MCF 10A (cell line): Measurements from ENCODE around the gene SAPCD1. TPM values are rescaled to one million over a fixed set of nuclear protein-coding genes. Genes with fewer than 3 reads are reported as not detected.

Experiments used
- BruUV-seq: library from RNA; stranded (reverse); fragments of 400-500 nt; replicated peaks from 2 replicates; lab custom pipeline; 2021; lab: Mats Ljungman, UMichigan
- CTCF ChIA-PET: fragments of 300-600 bp; sonication (Branson Sonifier 250); formaldehyde crosslinking; extraction: SDS; loops from one replicate; lab custom pipeline; 2021; ENCODE audit warnings: antibody characterized with exemption, inconsistent platforms; lab: Yijun Ruan, JAX
- POLR2A ChIA-PET: fragments of 300-600, 350-650 bp; sonication (Branson Sonifier 250); formaldehyde crosslinking; extraction: SDS; loops from one replicate; lab custom pipeline; 2020; ENCODE audit warnings: antibody characterized with exemption, inconsistent platforms; lab: Yijun Ruan, JAX
- DNase-seq: peaks from one replicate; pipeline ENCODE4 v3.0.0-alpha.2; 2018; ENCODE audit not compliant: unreplicated experiment
- H3K27ac Mint-ChIP-seq: one replicate; pipeline ENCODE4 v1.8.0; 2022; ENCODE audit warnings: mild to moderate bottlenecking, low read depth, mixed read lengths; ENCODE audit not compliant: unreplicated experiment
- H3K27me3 Mint-ChIP-seq: one replicate; pipeline ENCODE4 v1.8.0; 2022; ENCODE audit warnings: mixed read lengths; ENCODE audit not compliant: insufficient read depth, unreplicated experiment
- H3K36me3 Mint-ChIP-seq: one replicate; pipeline ENCODE4 v1.8.0; 2022; ENCODE audit warnings: mild to moderate bottlenecking, moderate library complexity, mixed read lengths; ENCODE audit not compliant: insufficient read depth, unreplicated experiment
- H3K4me1 Mint-ChIP-seq: one replicate; pipeline ENCODE4 v1.8.0; 2022; ENCODE audit warnings: mixed read lengths; ENCODE audit not compliant: insufficient read depth, unreplicated experiment
- H3K4me3 Mint-ChIP-seq: one replicate; pipeline ENCODE4 v1.8.0; 2022; ENCODE audit warnings: mild to moderate bottlenecking, moderate library complexity, mixed read lengths; ENCODE audit not compliant: unreplicated experiment
- H3K9me3 Mint-ChIP-seq: one replicate; pipeline ENCODE4 v1.8.0; 2022; ENCODE audit warnings: mixed read lengths; ENCODE audit not compliant: unreplicated experiment
- CTCF ChIP-seq: fragments of 200-600 bp; IDR thresholded peaks from one replicate; pipeline ENCODE4 v1.8.0; 2022; ENCODE audit warnings: antibody characterized with exemption, mild to moderate bottlenecking; ENCODE audit not compliant: unreplicated experiment
- intact Hi-C: fragments of 100-400 bp; cut with micrococcal nuclease; formaldehyde crosslinking; loops from 2 replicates; pipeline ENCODE4 v1.14.1; 2022
- total RNA-seq: library from RNA; stranded (reverse); gene quantifications from 2 replicates; pipeline ENCODE4 v1.2.3, GENCODE V29; 2022

Gene SAPCD1
- total RNA-seq, 1 experiment from 2014 or later, result 5.1 TPM

GRCh38 chr6:31761343-31761742 is 1.1 kb upstream of the SAPCD1 start:
- ChIA-PET POLR2A (no interaction called here), CTCF (no interaction called here)
- no peak overlapping the region for H3K27ac Mint-ChIP-seq
- no peaks in the 10 kb centered on the region for H3K27me3 Mint-ChIP-seq
- peaks cover 4% of the 10 kb centered on the region for H3K36me3 Mint-ChIP-seq
- no peak for TF ChIP-seq CTCF
- no peaks in the 10 kb centered on the region for H3K4me1 Mint-ChIP-seq
- H3K4me3 Mint-ChIP-seq, result no peak overlapping the region
- no peak for DNase-seq
- no peaks in the 10 kb centered on the region for H3K9me3 Mint-ChIP-seq
- intact Hi-C loops, result no loop called here
- no TSS peak for BruUV-seq

GRCh38 chr6:31762878-31763618 is 592 bp downstream of the SAPCD1 start:
- ChIA-PET POLR2A (interaction anchor here (1.1 kb wide), 1 partner anchor 10 kb away, joined by 3 read pairs; no protein-coding TSS in a partner anchor), CTCF (interaction anchor here (0.7 to 1.2 kb wide), 3 partner anchors 28 to 988 kb away, joined by 3 to 4 read pairs (median 3); no protein-coding TSS in a partner anchor)
- no peaks in the 10 kb centered on the region for H3K9me3 Mint-ChIP-seq
- intact Hi-C loops, result no loop called here
- no peaks in the 10 kb centered on the region for H3K36me3 Mint-ChIP-seq
- DNase-seq, result no peak
- no peak overlapping the region for H3K4me3 Mint-ChIP-seq
- H3K27me3 Mint-ChIP-seq, result no peaks in the 10 kb centered on the region
- no TSS peak for BruUV-seq
- no peaks in the 10 kb centered on the region for H3K4me1 Mint-ChIP-seq
- no peak overlapping the region for H3K27ac Mint-ChIP-seq
- TF ChIP-seq CTCF, result no peak

- no peaks in the 10 kb centered on the region for H3K36me3 Mint-ChIP-seq
- BruUV-seq, result no TSS peak
- H3K4me1 Mint-ChIP-seq, result no peaks in the 10 kb centered on the region
- DNase-seq, result peak; percentile 26
- no peak for TF ChIP-seq CTCF
- POLR2A ChIA-PET, result interaction anchor here (1.1 kb wide), 1 partner anchor 11 kb away, joined by 3 read pairs; no protein-coding TSS in a partner anchor
- no peak overlapping the region for H3K4me3 Mint-ChIP-seq
- H3K27ac Mint-ChIP-seq, result no peak overlapping the region
- H3K27me3 Mint-ChIP-seq, result no peaks in the 10 kb centered on the region
- H3K9me3 Mint-ChIP-seq, result no peaks in the 10 kb centered on the region
- CTCF ChIA-PET, result interaction anchor here (0.7 to 1.2 kb wide), 3 partner anchors 27 to 987 kb away, joined by 3 to 4 read pairs (median 3); no protein-coding TSS in a partner anchor
- intact Hi-C loops, result no loop called here
Measured at GRCh38 chr6:31763619-31763940, 1.1 kb downstream of the SAPCD1 start.

- POLR2A ChIA-PET, result interaction anchor here (1.1 kb wide), 1 partner anchor 11 kb away, joined by 3 read pairs; no protein-coding TSS in a partner anchor
- Mint-ChIP-seq H3K4me3 (no peak overlapping the region), H3K27me3 (no peaks in the 10 kb centered on the region), H3K36me3 (no peaks in the 10 kb centered on the region), H3K9me3 (no peaks in the 10 kb centered on the region), H3K27ac (no peak overlapping the region), H3K4me1 (no peaks in the 10 kb centered on the region)
- CTCF ChIA-PET, result no interaction called here
- intact Hi-C loops, result no loop called here
- no peak for TF ChIP-seq CTCF
- no TSS peak for BruUV-seq
- no peak for DNase-seq
Measured at GRCh38 chr6:31764198-31764597, 1.7 kb downstream of the SAPCD1 start.
